ENCODE measurements around the gene C10orf143.

The C10orf143 gene

GRCh38 chr10:130045091-130045652 lies 65.5 kb downstream of the C10orf143 start:
- no peaks in the 10 kb centered on the region for H3K27me3 ChIP-seq (ENCODE audit: control insufficient read depth, insufficient read depth, low read length)
- H3K9me3 ChIP-seq (ENCODE audit: control insufficient read depth, insufficient read depth, low read length): no peaks in the 10 kb centered on the region
- WGBS (ENCODE audit: insufficient coverage, insufficient read length): no CpG with 5 or more reads among the region's 30 CpGs
- H3K4me3 ChIP-seq (ENCODE audit: low read length): no peak overlapping the region
- no peaks in the 10 kb centered on the region for H3K36me3 ChIP-seq (ENCODE audit: control insufficient read depth, insufficient read depth, low read length)
- no peak overlapping the region for H3K27ac ChIP-seq (ENCODE audit: low read length)
- 0 out of 2 replicates have a peak, but pooled peaks cover 1% of the 10 kb centered on the region for H3K4me1 ChIP-seq (ENCODE audit: control insufficient read depth, insufficient read depth, low read length)
- peak; percentile 37 for DNase-seq (ENCODE audit: low read depth, low spot score)

GRCh38 chr10:130044067-130045061 lies 66.3 kb downstream of the C10orf143 start:
- DNase-seq (ENCODE audit: low read depth, low spot score): no peak
- H3K27ac ChIP-seq (ENCODE audit: low read length): no peak overlapping the region
- no peaks in the 10 kb centered on the region for H3K9me3 ChIP-seq (ENCODE audit: control insufficient read depth, insufficient read depth, low read length)
- H3K4me1 ChIP-seq (ENCODE audit: control insufficient read depth, insufficient read depth, low read length): 0 out of 2 replicates have a peak, but pooled peaks cover 1% of the 10 kb centered on the region
- no peak overlapping the region for H3K4me3 ChIP-seq (ENCODE audit: low read length)
- H3K36me3 ChIP-seq (ENCODE audit: control insufficient read depth, insufficient read depth, low read length): no peaks in the 10 kb centered on the region
- no CpG with 5 or more reads among the region's 17 CpGs for WGBS (ENCODE audit: insufficient coverage, insufficient read length)
- H3K27me3 ChIP-seq (ENCODE audit: control insufficient read depth, insufficient read depth, low read length): no peaks in the 10 kb centered on the region

- no peaks in the 10 kb centered on the region for H3K27me3 ChIP-seq (ENCODE audit: control insufficient read depth, insufficient read depth, low read length)
- H3K9me3 ChIP-seq (ENCODE audit: control insufficient read depth, insufficient read depth, low read length): no peaks in the 10 kb centered on the region
- H3K4me3 ChIP-seq (ENCODE audit: low read length): no peak overlapping the region
- H3K27ac ChIP-seq (ENCODE audit: low read length): no peak overlapping the region
- H3K4me1 ChIP-seq (ENCODE audit: control insufficient read depth, insufficient read depth, low read length): 0 out of 2 replicates have a peak, but pooled peaks cover 1% of the 10 kb centered on the region
- WGBS (ENCODE audit: insufficient coverage, insufficient read length): no CpG with 5 or more reads among the region's 8 CpGs
- no peaks in the 10 kb centered on the region for H3K36me3 ChIP-seq (ENCODE audit: control insufficient read depth, insufficient read depth, low read length)
- no peak for DNase-seq (ENCODE audit: low read depth, low spot score)
Measured at GRCh38 chr10:130043491-130043890, 67.1 kb downstream of the C10orf143 start.

- H3K36me3 ChIP-seq (ENCODE audit: control insufficient read depth, insufficient read depth, low read length): no peaks in the 10 kb centered on the region
- DNase-seq (ENCODE audit: low read depth, low spot score): no peak
- H3K27ac ChIP-seq (ENCODE audit: low read length): no peak overlapping the region
- no peaks in the 10 kb centered on the region for H3K9me3 ChIP-seq (ENCODE audit: control insufficient read depth, insufficient read depth, low read length)
- no CpG with 5 or more reads among the region's 14 CpGs for WGBS (ENCODE audit: insufficient coverage, insufficient read length)
- no peaks in the 10 kb centered on the region for H3K27me3 ChIP-seq (ENCODE audit: control insufficient read depth, insufficient read depth, low read length)
- no peak overlapping the region for H3K4me3 ChIP-seq (ENCODE audit: low read length)
- 0 out of 2 replicates have a peak, but pooled peaks cover 1% of the 10 kb centered on the region for H3K4me1 ChIP-seq (ENCODE audit: control insufficient read depth, insufficient read depth, low read length)
Measured at GRCh38 chr10:130042381-130042780, 68.2 kb downstream of the C10orf143 start.

GRCh38 chr10:130041451-130042371 lies 68.9 kb downstream of the C10orf143 start:
- no peak for DNase-seq (ENCODE audit: low read depth, low spot score)
- no peak overlapping the region for H3K27ac ChIP-seq (ENCODE audit: low read length)
- H3K27me3 ChIP-seq (ENCODE audit: control insufficient read depth, insufficient read depth, low read length): no peaks in the 10 kb centered on the region
- H3K4me3 ChIP-seq (ENCODE audit: low read length): no peak overlapping the region
- WGBS (ENCODE audit: insufficient coverage, insufficient read length): no CpG with 5 or more reads among the region's 10 CpGs
- no peaks in the 10 kb centered on the region for H3K9me3 ChIP-seq (ENCODE audit: control insufficient read depth, insufficient read depth, low read length)
- H3K36me3 ChIP-seq (ENCODE audit: control insufficient read depth, insufficient read depth, low read length): no peaks in the 10 kb centered on the region
- H3K4me1 ChIP-seq (ENCODE audit: control insufficient read depth, insufficient read depth, low read length): 0 out of 2 replicates have a peak, but pooled peaks cover 1% of the 10 kb centered on the region

GRCh38 chr10:130040817-130041330 lies 69.8 kb downstream of the C10orf143 start:
- Histone ChIP-seq H3K4me3 (ENCODE audit: low read length) (no peak overlapping the region), H3K27ac (ENCODE audit: low read length) (no peak overlapping the region), H3K9me3 (ENCODE audit: control insufficient read depth, insufficient read depth, low read length) (no peaks in the 10 kb centered on the region), H3K27me3 (ENCODE audit: control insufficient read depth, insufficient read depth, low read length) (no peaks in the 10 kb centered on the region), H3K4me1 (ENCODE audit: control insufficient read depth, insufficient read depth, low read length) (0 out of 2 replicates have a peak, but pooled peaks cover 1% of the 10 kb centered on the region), H3K36me3 (ENCODE audit: control insufficient read depth, insufficient read depth, low read length) (no peaks in the 10 kb centered on the region)
- no CpG with 5 or more reads among the region's 12 CpGs for WGBS (ENCODE audit: insufficient coverage, insufficient read length)
- DNase-seq (ENCODE audit: low read depth, low spot score): no peak

- Histone ChIP-seq H3K4me3 (ENCODE audit: low read length) (no peak overlapping the region), H3K27ac (ENCODE audit: low read length) (no peak overlapping the region), H3K9me3 (ENCODE audit: control insufficient read depth, insufficient read depth, low read length) (no peaks in the 10 kb centered on the region), H3K4me1 (ENCODE audit: control insufficient read depth, insufficient read depth, low read length) (0 out of 2 replicates have a peak, but pooled peaks cover 1% of the 10 kb centered on the region), H3K36me3 (ENCODE audit: control insufficient read depth, insufficient read depth, low read length) (no peaks in the 10 kb centered on the region), H3K27me3 (ENCODE audit: control insufficient read depth, insufficient read depth, low read length) (no peaks in the 10 kb centered on the region)
- DNase-seq (ENCODE audit: low read depth, low spot score): no peak
- no CpG with 5 or more reads among the region's 11 CpGs for WGBS (ENCODE audit: insufficient coverage, insufficient read length)
Measured at GRCh38 chr10:130040351-130040750, 70.3 kb downstream of the C10orf143 start.

GRCh38 chr10:130039141-130039540 lies 71.5 kb downstream of the C10orf143 start:
- Histone ChIP-seq H3K36me3 (ENCODE audit: control insufficient read depth, insufficient read depth, low read length) (no peaks in the 10 kb centered on the region), H3K27ac (ENCODE audit: low read length) (no peak overlapping the region), H3K4me3 (ENCODE audit: low read length) (no peak overlapping the region), H3K27me3 (ENCODE audit: control insufficient read depth, insufficient read depth, low read length) (no peaks in the 10 kb centered on the region), H3K4me1 (ENCODE audit: control insufficient read depth, insufficient read depth, low read length) (no peaks in the 10 kb centered on the region), H3K9me3 (ENCODE audit: control insufficient read depth, insufficient read depth, low read length) (no peaks in the 10 kb centered on the region)
- DNase-seq (ENCODE audit: low read depth, low spot score): no peak
- WGBS (ENCODE audit: insufficient coverage, insufficient read length): no CpG with 5 or more reads among the region's 9 CpGs

- DNase-seq (ENCODE audit: low read depth, low spot score): no peak
- Histone ChIP-seq H3K36me3 (ENCODE audit: control insufficient read depth, insufficient read depth, low read length) (no peaks in the 10 kb centered on the region), H3K27ac (ENCODE audit: low read length) (no peak overlapping the region), H3K4me3 (ENCODE audit: low read length) (no peak overlapping the region), H3K27me3 (ENCODE audit: control insufficient read depth, insufficient read depth, low read length) (no peaks in the 10 kb centered on the region), H3K9me3 (ENCODE audit: control insufficient read depth, insufficient read depth, low read length) (no peaks in the 10 kb centered on the region), H3K4me1 (ENCODE audit: control insufficient read depth, insufficient read depth, low read length) (no peaks in the 10 kb centered on the region)
- no CpG with 5 or more reads among the region's 8 CpGs for WGBS (ENCODE audit: insufficient coverage, insufficient read length)
Measured at GRCh38 chr10:130038611-130039109, 72.0 kb downstream of the C10orf143 start.
